GM11168 (cell line): Measurements from ENCODE around the gene JPH2.
"Not testable (repeated sequence)": the region's sequence is repeated elsewhere in the genome, so short reads cannot be mapped to it uniquely, and the experiment has no call there.

Experiments used
- in situ Hi-C: fragments of 300-500 bp; cut with MboI; formaldehyde crosslinking; loops from one replicate; pipeline ENCODE4 v1.12.0; 2022; ENCODE audit warnings: low sequenced_read_pairs; ENCODE audit not compliant: unreplicated experiment

JPH2 gene

GRCh38 chr20:44187054-44187771 lies at the start of gene JPH2:
Gene JPH2, minus strand, starts transcription at chr20:44187188. Its CDS starts 483 bp downstream, at chr20:44186705.
- in situ Hi-C loops: loop anchor here (5.0 kb wide), 1 partner anchor 75 kb away; no protein-coding TSS in a partner anchor

- in situ Hi-C loops: no loop called here
These were observed 48.7 kb upstream of the JPH2 start for GRCh38 chr20:44235702-44236101.

- in situ Hi-C loops: no loop called here
These were observed 47.8 kb upstream of the JPH2 start for GRCh38 chr20:44234566-44235317.

- in situ Hi-C loops: no loop called here
These were observed 46.5 kb upstream of the JPH2 start for GRCh38 chr20:44233436-44234016.

GRCh38 chr20:44232469-44232856 lies 45.5 kb upstream of the JPH2 start:
- in situ Hi-C loops: not testable (repeated sequence)

- in situ Hi-C loops: no loop called here
These were observed 44.9 kb upstream of the JPH2 start for GRCh38 chr20:44231713-44232468.

GRCh38 chr20:44231193-44231592 lies 44.2 kb upstream of the JPH2 start:
- in situ Hi-C loops: no loop called here

GRCh38 chr20:44228465-44229258 lies 41.7 kb upstream of the JPH2 start:
- in situ Hi-C loops: no loop called here

- in situ Hi-C loops: loop anchor here (25.0 kb wide), 1 partner anchor 413 kb away; no protein-coding TSS in a partner anchor
These were observed 37.6 kb upstream of the JPH2 start for GRCh38 chr20:44224637-44225036.

GRCh38 chr20:44223721-44224120 lies 36.7 kb upstream of the JPH2 start:
- in situ Hi-C loops: loop anchor here (25.0 kb wide), 1 partner anchor 414 kb away; no protein-coding TSS in a partner anchor

GRCh38 chr20:44222633-44223368 lies 35.8 kb upstream of the JPH2 start:
- in situ Hi-C loops: loop anchor here (25.0 kb wide), 1 partner anchor 414 kb away; no protein-coding TSS in a partner anchor

GRCh38 chr20:44222027-44222426 lies 35.0 kb upstream of the JPH2 start:
- in situ Hi-C loops: loop anchor here (25.0 kb wide), 1 partner anchor 415 kb away; no protein-coding TSS in a partner anchor

- in situ Hi-C loops: loop anchor here (25.0 kb wide), 1 partner anchor 416 kb away; no protein-coding TSS in a partner anchor
These were observed 34.5 kb upstream of the JPH2 start for GRCh38 chr20:44221368-44221954.

- in situ Hi-C loops: loop anchor here (5.0 to 25.0 kb wide), 2 partner anchors 93 to 418 kb away; partner anchors contain the start of gene FITM2
These were observed 32.8 kb upstream of the JPH2 start for GRCh38 chr20:44219791-44220190.

- in situ Hi-C loops: loop anchor here (5.0 to 25.0 kb wide), 2 partner anchors 93 to 418 kb away; partner anchors contain the start of gene FITM2
These were observed 32.3 kb upstream of the JPH2 start for GRCh38 chr20:44219170-44219730.

- in situ Hi-C loops: loop anchor here (5.0 to 25.0 kb wide), 2 partner anchors 94 to 419 kb away; partner anchors contain the start of gene FITM2
These were observed 31.5 kb upstream of the JPH2 start for GRCh38 chr20:44218446-44218845.

GRCh38 chr20:44217342-44218092 lies 30.5 kb upstream of the JPH2 start:
- in situ Hi-C loops: loop anchor here (5.0 to 25.0 kb wide), 2 partner anchors 95 to 420 kb away; partner anchors contain the start of gene FITM2
